Sigmoid colon (tissue), 4 donors: Measurements from ENCODE around the gene CNOT6.

Experiments
- EP300 ChIP-seq, 4 donors: sonication (generic); formaldehyde crosslinking; IDR thresholded peaks; one replicate each; pipeline ENCODE4 v1.6.1; 2017; ENCODE audit warnings: antibody characterized with exemption in 4 of 4
- POLR2A ChIP-seq, 2 donors: fragments of 450-650 bp; IDR thresholded peaks; one replicate each; pipeline ENCODE4 v1.6.1; 2016; ENCODE audit warnings: antibody characterized with exemption in 2 of 2, mild to moderate bottlenecking in 2 of 2, moderate library complexity in 2 of 2
- POLR2AphosphoS5 ChIP-seq, 4 donors: sonication (generic); formaldehyde crosslinking; IDR thresholded peaks; one replicate each; pipeline ENCODE4 v1.6.1; 2017; ENCODE audit warnings: antibody characterized with exemption in 4 of 4
- TF ChIP-seq, protein P1 (sequence below), 4 experiments: fragments of 450-650 bp in 3 of 4; fragments of 200-600 bp in 1 of 4; IDR thresholded peaks; one replicate each; pipeline ENCODE4 v1.5.1; 2016 to 2019; ENCODE audit warnings: antibody characterized with exemption in 4 of 4, mild to moderate bottlenecking in 3 of 4, moderate library complexity in 2 of 4

GRCh38 chr5:180555168-180555921 is 61.2 kb downstream of the CNOT6 start:
- TF ChIP-seq EP300 (IDR thresholded peaks at IDR 0.05) (no peak), POLR2AphosphoS5 (IDR thresholded peaks at IDR 0.05) (no peak), POLR2A (IDR thresholded peaks at IDR 0.05) (no peak)
- TF ChIP-seq, protein P1, sequence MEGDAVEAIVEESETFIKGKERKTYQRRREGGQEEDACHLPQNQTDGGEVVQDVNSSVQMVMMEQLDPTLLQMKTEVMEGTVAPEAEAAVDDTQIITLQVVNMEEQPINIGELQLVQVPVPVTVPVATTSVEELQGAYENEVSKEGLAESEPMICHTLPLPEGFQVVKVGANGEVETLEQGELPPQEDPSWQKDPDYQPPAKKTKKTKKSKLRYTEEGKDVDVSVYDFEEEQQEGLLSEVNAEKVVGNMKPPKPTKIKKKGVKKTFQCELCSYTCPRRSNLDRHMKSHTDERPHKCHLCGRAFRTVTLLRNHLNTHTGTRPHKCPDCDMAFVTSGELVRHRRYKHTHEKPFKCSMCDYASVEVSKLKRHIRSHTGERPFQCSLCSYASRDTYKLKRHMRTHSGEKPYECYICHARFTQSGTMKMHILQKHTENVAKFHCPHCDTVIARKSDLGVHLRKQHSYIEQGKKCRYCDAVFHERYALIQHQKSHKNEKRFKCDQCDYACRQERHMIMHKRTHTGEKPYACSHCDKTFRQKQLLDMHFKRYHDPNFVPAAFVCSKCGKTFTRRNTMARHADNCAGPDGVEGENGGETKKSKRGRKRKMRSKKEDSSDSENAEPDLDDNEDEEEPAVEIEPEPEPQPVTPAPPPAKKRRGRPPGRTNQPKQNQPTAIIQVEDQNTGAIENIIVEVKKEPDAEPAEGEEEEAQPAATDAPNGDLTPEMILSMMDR (IDR thresholded peaks at IDR 0.05): no peak
